GM23338 (cell line): Measurements from ENCODE around the gene SYMPK. TPM values are rescaled to one million over a fixed set of nuclear protein-coding genes. Genes with fewer than 3 reads are reported as not detected.
A peak's percentile ranks its signal among the peaks of the same experiment; 100 is the strongest.

Experiments
- ATAC-seq: fragments of 200-7000 bp; cut with Tn5 transposase; 3 replicates; pipeline ENCODE4 v1.9.1; 2020
- DNase-seq: peaks from one replicate; pipeline ENCODE4 v3.0.0-alpha.2; 2015; ENCODE audit warnings: low spot score
- H2AFZ ChIP-seq: fragments of 200-600 bp; sonication (generic); 2 replicates; pipeline ENCODE4 v1.8.0; 2016; ENCODE audit warnings: antibody characterized with exemption, mild to moderate bottlenecking, moderate library complexity
- H3F3A ChIP-seq: fragments of 200-600 bp; sonication (generic); replicated peaks from 2 replicates; pipeline ENCODE4 v1.8.0; 2017; ENCODE audit warnings: antibody characterized with exemption, mixed run types, low read depth
- H3K27ac ChIP-seq: fragments of 200-600 bp; sonication (generic); 2 replicates; pipeline ENCODE4 v1.6.1; 2016; ENCODE audit warnings: low read depth
- H3K27me3 ChIP-seq: fragments of 200-600 bp; sonication (generic); 2 replicates; pipeline ENCODE4 v1.8.0; 2016; ENCODE audit warnings: mild to moderate bottlenecking, mixed run types, moderate library complexity; ENCODE audit not compliant: insufficient read depth
- H3K36me3 ChIP-seq: fragments of 200-600 bp; sonication (generic); 2 replicates; pipeline ENCODE4 v1.8.0; 2016; ENCODE audit warnings: mild to moderate bottlenecking; ENCODE audit not compliant: insufficient read depth
- H3K4me1 ChIP-seq: fragments of 200-600 bp; sonication (generic); 2 replicates; pipeline ENCODE4 v1.8.0; 2016; ENCODE audit warnings: mild to moderate bottlenecking, moderate library complexity; ENCODE audit not compliant: insufficient read depth
- H3K4me2 ChIP-seq: fragments of 200-600 bp; sonication (generic); 2 replicates; pipeline ENCODE4 v1.7.1; 2017; ENCODE audit warnings: mixed run types
- H3K4me3 ChIP-seq: fragments of 200-600 bp; sonication (generic); 2 replicates; pipeline ENCODE4 v1.6.1; 2016; ENCODE audit warnings: mixed run types
- H3K79me2 ChIP-seq: fragments of 200-600 bp; sonication (generic); replicated peaks from 2 replicates; pipeline ENCODE4 v1.8.0; 2017; ENCODE audit warnings: mild to moderate bottlenecking; ENCODE audit not compliant: insufficient read depth
- H3K9me2 ChIP-seq: fragments of 200-600 bp; sonication (generic); 2 replicates; pipeline ENCODE4 v1.8.0; 2017; ENCODE audit not compliant: insufficient read depth
- H4K20me1 ChIP-seq: fragments of 200-600 bp; sonication (generic); replicated peaks from 2 replicates; pipeline ENCODE4 v1.8.0; 2017; ENCODE audit warnings: mild to moderate bottlenecking; ENCODE audit not compliant: insufficient read depth
- H3K27ac Mint-ChIP-seq: 2 replicates; pipeline ENCODE4 v1.8.0; 2020; ENCODE audit warnings: inconsistent platforms, mild to moderate bottlenecking, moderate library complexity, mixed read lengths
- H3K27me3 Mint-ChIP-seq: 3 replicates; pipeline ENCODE4 v1.8.0; 2022; ENCODE audit warnings: low read depth, mild to moderate bottlenecking, moderate library complexity, mixed read lengths, inconsistent platforms; ENCODE audit not compliant: insufficient read depth, poor library complexity
- H3K36me3 Mint-ChIP-seq: 3 replicates; pipeline ENCODE4 v1.8.0; 2021; ENCODE audit warnings: low read depth, mild to moderate bottlenecking, inconsistent platforms, moderate library complexity, mixed read lengths
- H3K4me1 Mint-ChIP-seq: 3 replicates; pipeline ENCODE4 v1.8.0; 2020; ENCODE audit warnings: mild to moderate bottlenecking, inconsistent platforms, mixed read lengths
- H3K4me3 Mint-ChIP-seq: 3 replicates; pipeline ENCODE4 v1.8.0; 2021; ENCODE audit warnings: moderate library complexity, mild to moderate bottlenecking, inconsistent platforms, mixed read lengths
- H3K9me3 Mint-ChIP-seq: 3 replicates; pipeline ENCODE4 v1.8.0; 2020; ENCODE audit warnings: moderate library complexity, mild to moderate bottlenecking, inconsistent platforms, mixed read lengths
- CTCF ChIP-seq, 2 experiments: fragments of 200-600 bp in 1 of 2; sonication (generic) in 1 of 2; conservative IDR thresholded peaks; 2 replicates each; pipeline versions ENCODE4 v1.5.1 to v1.6.1; 2016 to 2017; ENCODE audit warnings: antibody characterized with exemption in 2 of 2, low read depth in 2 of 2, mild to moderate bottlenecking in 2 of 2, moderate library complexity in 1 of 2
- ETS1 ChIP-seq: IDR thresholded peaks from 2 replicates; pipeline ENCODE4 v1.6.1; 2016; ENCODE audit warnings: antibody characterized with exemption
- EZH2 ChIP-seq: fragments of 200-600 bp; sonication (generic); IDR thresholded peaks from one replicate; pipeline ENCODE4 v1.8.0; 2017; ENCODE audit warnings: antibody characterized with exemption, mild to moderate bottlenecking, low read depth; ENCODE audit not compliant: unreplicated experiment
- EZH2phosphoT487 ChIP-seq: fragments of 200-600 bp; sonication (generic); IDR thresholded peaks from one replicate; pipeline ENCODE4 v1.8.1; 2018; ENCODE audit warnings: antibody characterized with exemption; ENCODE audit not compliant: unreplicated experiment
- JUNB ChIP-seq: IDR thresholded peaks from one replicate; pipeline ENCODE4 v1.6.1; 2016; ENCODE audit warnings: antibody characterized with exemption; ENCODE audit not compliant: unreplicated experiment
- NANOG ChIP-seq: IDR thresholded peaks from 2 replicates; pipeline ENCODE4 v1.6.1; 2016; ENCODE audit warnings: antibody characterized with exemption, borderline replicate concordance
- REST ChIP-seq: IDR thresholded peaks from one replicate; pipeline ENCODE4 v1.6.1; 2018; ENCODE audit warnings: antibody characterized with exemption; ENCODE audit not compliant: unreplicated experiment
- STAT1 ChIP-seq: IDR thresholded peaks from one replicate; pipeline ENCODE4 v1.6.1; 2016; ENCODE audit warnings: antibody characterized with exemption; ENCODE audit not compliant: unreplicated experiment
- polyA plus RNA-seq: library from polyadenylated mRNA; unstranded; fragments of >200 nt; fragmentation: Nextera tagmentation; extraction: Ambion mirVana; gene quantifications from 2 replicates; pipeline ENCODE4 v1.2.1, GENCODE V29; 2016
- total RNA-seq: library from RNA; depleted of rRNA; stranded (reverse); fragments of >200 nt; shearing (Covaris generic); gene quantifications from 2 replicates; pipeline ENCODE4 v1.2.3, GENCODE V29; 2014

Gene SYMPK
- total and polyA plus RNA-seq, 2 experiments from 2014 or later: 36.8 to 82.1 TPM

GRCh38 chr19:45793876-45794275, 69.1 kb downstream of the SYMPK start (continued):
- TF ChIP-seq STAT1 (no peak), EZH2 (no peak), REST (no peak), NANOG (no peak), JUNB (no peak), ETS1 (no peak)

- no peak overlapping the region for H3K27ac ChIP-seq
- no peak for TF ChIP-seq CTCF (conservative IDR thresholded peaks at IDR 0.05; ENCODE audit: low read depth in 2 of 2)
- no peak for TF ChIP-seq EZH2phosphoT487
- no peak for TF ChIP-seq REST
- no peak for TF ChIP-seq STAT1
Measured at GRCh38 chr19:45793178-45793564, 69.8 kb downstream of the SYMPK start.

More at GRCh38 chr19:45793178-45793564, 69.8 kb downstream of the SYMPK start:
- peaks cover 25% of the 10 kb centered on the region for H3K36me3 Mint-ChIP-seq
- Histone ChIP-seq H3K36me3 (peaks cover 6% of the 10 kb centered on the region; the same call in 1 of the 2 replicates), H2AFZ (no peak overlapping the region), H3F3A (peaks cover 9% of the 10 kb centered on the region; the same call in 1 of the 2 replicates), H3K9me2 (no peaks in the 10 kb centered on the region), H3K4me2 (peak overlapping the region; percentile 69), H3K79me2 (peaks cover 17% of the 10 kb centered on the region), H4K20me1 (peaks cover 13% of the 10 kb centered on the region), H3K4me1 (peaks cover 6% of the 10 kb centered on the region), H3K4me3 (0 out of 2 replicates have a peak overlapping the region, but pooled peaks have one; percentile 15), H3K27me3 (no peaks in the 10 kb centered on the region)
- H3K27ac Mint-ChIP-seq: peak overlapping the region; percentile 75
- H3K4me3 Mint-ChIP-seq: peak overlapping the region; percentile 63
- H3K27me3 Mint-ChIP-seq: peaks cover 14% of the 10 kb centered on the region
- peaks cover 20% of the 10 kb centered on the region for H3K4me1 Mint-ChIP-seq
- H3K9me3 Mint-ChIP-seq: no peaks in the 10 kb centered on the region; the same call in none of the 3 replicates
- ATAC-seq: no peak
- DNase-seq: no peak
